ENCODE data around the gene DHRS4. TPM values are rescaled to one million over a fixed set of nuclear protein-coding genes. Genes with fewer than 3 reads are reported as not detected.

Gene DHRS4
- total and polyA plus RNA-seq, 2 of the 13 experiments (the other 11 are each of a cell fraction or from before 2014, with no cell fraction given), result 23.9 to 45.1 TPM

GRCh38 chr14:23939607-23940326, 13.8 kb upstream of the DHRS4 start (continued):
- TF ChIP-seq ZBTB43 (CRISPR knock-in tag; conservative IDR thresholded peaks at IDR 0.05), result no peak
- TF ChIP-seq MLXIP (CRISPR knock-in tag; IDR thresholded peaks at IDR 0.05; ENCODE audit: borderline replicate concordance), result no peak
- no peak; the same call in 1 of the 2 replicates for TF ChIP-seq MED13 (CRISPR knock-in tag; IDR thresholded peaks at IDR 0.05)
- no peak for TF ChIP-seq ZNF280B (CRISPR knock-in tag; IDR thresholded peaks at IDR 0.05; ENCODE audit: borderline replicate concordance)
- TF ChIP-seq ZNF275 (CRISPR knock-in tag; IDR thresholded peaks at IDR 0.05; ENCODE audit: borderline replicate concordance), result no peak
- no peak for TF ChIP-seq ZBTB44 (CRISPR knock-in tag; IDR thresholded peaks at IDR 0.05)
- no peak for TF ChIP-seq ZNF724P (CRISPR knock-in tag; IDR thresholded peaks at IDR 0.05; ENCODE audit: borderline replicate concordance)
- TF ChIP-seq ZNF672 (CRISPR knock-in tag; IDR thresholded peaks at IDR 0.05), result no peak
- TF ChIP-seq DDIT3 (CRISPR knock-in tag; IDR thresholded peaks at IDR 0.05), result no peak
- TF ChIP-seq ARID3A (IDR thresholded peaks at IDR 0.05; ENCODE audit: low read depth, low read length), result no peak
- no peak for TF ChIP-seq THYN1 (CRISPR knock-in tag; IDR thresholded peaks at IDR 0.05; ENCODE audit: borderline replicate concordance, low read depth)
- no peak for TF ChIP-seq NFYC (CRISPR knock-in tag; IDR thresholded peaks at IDR 0.05)
